ENCODE data around the gene RNASE7. TPM values are rescaled to one million over a fixed set of nuclear protein-coding genes. Genes with fewer than 3 reads are reported as not detected.
A peak's percentile ranks its signal among the peaks of the same experiment; 100 is the strongest.

RNASE7 gene
- total RNA-seq, 1 donor from 2014 or later = 22.1 TPM

DNA sequence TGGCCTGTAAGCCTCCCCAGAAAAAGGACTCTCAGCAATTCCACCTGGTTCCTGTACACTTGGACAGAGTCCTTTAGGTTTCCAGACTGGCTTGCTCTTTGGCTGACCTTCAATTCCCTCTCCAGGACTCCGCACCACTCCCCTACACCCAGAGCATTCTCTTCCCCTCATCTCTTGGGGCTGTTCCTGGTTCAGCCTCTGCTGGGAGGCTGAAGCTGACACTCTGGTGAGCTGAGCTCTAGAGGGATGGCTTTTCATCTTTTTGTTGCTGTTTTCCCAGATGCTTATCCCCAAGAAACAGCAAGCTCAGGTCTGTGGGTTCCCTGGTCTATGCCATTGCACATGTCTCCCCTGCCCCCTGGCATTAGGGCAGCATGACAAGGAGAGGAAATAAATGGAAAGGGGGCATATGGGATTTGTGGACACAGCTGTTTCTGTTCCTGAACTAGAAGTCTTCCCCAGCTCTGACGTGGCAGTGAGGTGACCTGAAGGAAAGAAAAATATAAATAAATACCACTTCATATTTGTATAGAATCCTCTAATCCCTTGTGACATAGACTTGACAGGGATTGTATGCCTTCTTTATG, 1.3 kb downstream of the RNASE7 start:
- no peak for DNase-seq (ENCODE audit: low spot score)

GRCh38 chr14:21043974-21044618, 1.9 kb downstream of the RNASE7 start:
- DNase-seq (ENCODE audit: low spot score) = no peak

- no peak for DNase-seq (ENCODE audit: low spot score)
Observed at GRCh38 chr14:21047378-21047781, 5.2 kb downstream of the RNASE7 start.

GRCh38 chr14:21048638-21049037, 6.5 kb downstream of the RNASE7 start:
- no peak for DNase-seq (ENCODE audit: low spot score)

- no peak for DNase-seq (ENCODE audit: low spot score)
Observed at GRCh38 chr14:21049271-21049673, 7.1 kb downstream of the RNASE7 start.

DNA sequence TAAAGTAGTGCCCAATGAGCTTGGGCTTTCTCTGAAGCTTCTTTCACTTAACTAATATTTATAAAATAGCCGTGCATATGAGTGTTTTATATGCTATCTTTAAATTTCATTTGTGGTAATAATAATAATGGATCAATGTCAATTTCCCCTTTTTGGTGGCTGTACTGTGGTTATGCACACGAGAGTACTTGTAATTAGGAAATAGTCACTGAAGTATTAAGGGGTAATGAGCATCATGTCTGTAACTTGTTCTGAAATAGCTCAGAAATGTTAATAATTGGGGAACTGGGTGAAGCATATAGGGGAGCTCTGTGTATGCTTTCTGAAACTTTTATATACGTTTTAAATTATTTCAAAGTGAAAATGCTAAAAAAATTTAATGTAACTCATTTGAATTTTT, 8.4 kb downstream of the RNASE7 start:
- no peak for DNase-seq (ENCODE audit: low spot score)

DNA sequence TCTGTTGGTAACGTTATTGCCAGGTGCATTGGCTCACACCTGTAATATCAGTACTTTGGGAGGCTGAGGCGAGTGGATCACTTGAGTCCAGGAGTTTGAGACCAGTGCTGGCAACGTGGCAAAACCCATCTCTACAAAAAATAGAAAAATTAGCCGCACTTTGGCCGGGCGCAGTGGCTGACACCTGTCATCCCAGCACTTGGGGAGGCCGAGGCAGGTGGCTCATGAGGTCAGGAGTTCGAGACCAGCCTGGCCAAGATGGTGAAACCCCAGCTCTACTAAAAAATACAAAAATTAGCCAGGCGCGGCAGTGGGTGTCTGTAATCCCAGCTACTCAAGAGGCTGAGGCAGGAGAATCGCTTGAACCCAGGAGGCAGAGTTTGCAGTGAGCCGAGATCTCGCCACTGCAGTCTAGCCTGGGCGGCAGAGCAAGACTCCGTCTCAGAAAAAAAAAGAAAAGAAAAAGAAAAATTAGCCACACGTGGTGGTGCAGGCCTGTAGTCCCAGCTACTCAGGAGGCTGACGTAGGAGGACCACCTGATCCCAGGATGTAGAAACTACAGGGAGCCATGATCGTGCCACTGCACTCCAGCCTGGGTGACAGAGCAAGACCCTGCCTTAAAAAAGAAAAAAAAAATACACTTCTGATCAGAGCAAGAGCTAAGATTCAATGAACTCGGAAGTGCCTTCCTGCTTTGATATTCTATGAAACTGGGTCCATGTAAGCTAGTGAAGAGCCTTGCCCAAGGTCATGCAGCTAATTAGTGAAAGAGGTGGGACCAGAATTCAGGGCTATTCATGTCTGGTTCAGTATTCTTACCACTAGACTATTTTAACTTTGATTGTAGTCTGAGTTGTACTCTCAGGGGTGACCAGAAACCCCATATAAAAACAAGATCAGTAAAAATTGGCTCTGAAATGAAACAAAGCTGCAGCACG, 11.3 kb downstream of the RNASE7 start:
- DNase-seq (ENCODE audit: low spot score) = no peak

- DNase-seq (ENCODE audit: low spot score) = peak; percentile 84
Observed at GRCh38 chr14:21054123-21054767, 12.1 kb downstream of the RNASE7 start.

DNA sequence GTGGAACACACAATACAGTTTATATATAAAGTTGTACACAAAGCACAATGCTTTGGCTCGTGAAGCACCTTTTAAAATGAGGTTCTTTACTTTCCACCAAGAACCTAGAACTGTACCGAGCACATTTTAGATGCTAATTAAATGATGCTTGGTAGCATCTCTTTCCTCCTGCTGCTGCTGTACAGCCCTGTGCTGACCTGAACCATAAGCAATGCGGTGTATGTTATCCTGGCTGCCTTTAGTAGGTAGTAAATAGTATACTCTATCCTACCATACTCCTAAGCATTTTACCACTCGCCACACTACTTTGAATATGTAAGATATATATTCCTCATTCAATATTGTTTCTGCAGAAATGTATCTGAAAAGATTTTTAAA, 12.6 kb downstream of the RNASE7 start:
- DNase-seq (ENCODE audit: low spot score) = no peak

GRCh38 chr14:21055432-21056117, 13.4 kb downstream of the RNASE7 start:
- DNase-seq (ENCODE audit: low spot score) = peak; percentile 81

GRCh38 chr14:21056520-21057163, 14.5 kb downstream of the RNASE7 start:
- DNase-seq (ENCODE audit: low spot score) = peak; percentile 79

DNA sequence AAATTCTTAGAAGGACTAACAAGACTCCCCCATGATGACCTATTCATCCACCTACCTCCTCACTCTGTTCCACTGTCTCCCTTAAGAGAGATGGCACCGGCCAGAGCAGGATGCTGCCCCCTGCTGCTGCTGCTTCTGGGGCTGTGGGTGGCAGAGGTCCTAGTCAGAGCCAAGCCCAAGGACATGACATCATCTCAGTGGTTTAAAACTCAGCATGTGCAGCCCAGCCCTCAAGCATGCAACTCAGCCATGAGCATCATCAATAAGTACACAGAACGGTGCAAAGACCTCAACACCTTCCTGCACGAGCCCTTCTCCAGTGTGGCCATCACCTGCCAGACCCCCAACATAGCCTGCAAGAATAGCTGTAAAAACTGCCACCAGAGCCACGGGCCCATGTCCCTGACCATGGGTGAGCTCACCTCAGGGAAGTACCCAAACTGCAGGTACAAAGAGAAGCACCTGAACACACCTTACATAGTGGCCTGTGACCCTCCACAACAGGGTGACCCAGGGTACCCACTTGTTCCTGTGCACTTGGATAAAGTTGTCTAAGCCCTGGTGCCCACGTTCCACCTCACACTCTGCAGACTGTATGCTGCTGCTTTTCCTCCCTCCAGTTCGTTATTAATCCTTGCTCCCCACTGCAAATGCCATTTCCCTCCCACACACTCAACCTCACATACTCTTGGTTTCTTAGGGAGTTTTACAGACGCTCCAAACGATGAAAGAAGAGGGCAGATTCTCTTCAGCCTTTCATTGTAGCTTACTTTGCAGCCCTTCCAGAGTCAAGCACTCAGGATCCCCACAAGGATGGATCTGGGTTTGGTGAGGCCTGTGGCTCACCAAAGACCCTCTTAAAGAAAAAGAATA, 15.9 kb downstream of the RNASE7 start, which contains the start of gene RNASE8:
Gene RNASE8, plus strand, starts transcription at position 20 of the 873 bp plus-strand sequence. Its CDS starts 71 bp downstream, at position 91.
- no peak for DNase-seq (ENCODE audit: low spot score)

- DNase-seq (ENCODE audit: low spot score) = no peak
Observed at GRCh38 chr14:21058903-21059302, 16.7 kb downstream of the RNASE7 start.

GRCh38 chr14:21059842-21060613, 17.9 kb downstream of the RNASE7 start:
- no peak for DNase-seq (ENCODE audit: low spot score)

GRCh38 chr14:21060614-21061346, 18.6 kb downstream of the RNASE7 start:
- DNase-seq (ENCODE audit: low spot score) = no peak

GRCh38 chr14:21061347-21061668, 19.1 kb downstream of the RNASE7 start:
- DNase-seq (ENCODE audit: low spot score) = no peak

GRCh38 chr14:21063479-21063878, 21.3 kb downstream of the RNASE7 start:
- no peak for DNase-seq (ENCODE audit: low spot score)

DNA sequence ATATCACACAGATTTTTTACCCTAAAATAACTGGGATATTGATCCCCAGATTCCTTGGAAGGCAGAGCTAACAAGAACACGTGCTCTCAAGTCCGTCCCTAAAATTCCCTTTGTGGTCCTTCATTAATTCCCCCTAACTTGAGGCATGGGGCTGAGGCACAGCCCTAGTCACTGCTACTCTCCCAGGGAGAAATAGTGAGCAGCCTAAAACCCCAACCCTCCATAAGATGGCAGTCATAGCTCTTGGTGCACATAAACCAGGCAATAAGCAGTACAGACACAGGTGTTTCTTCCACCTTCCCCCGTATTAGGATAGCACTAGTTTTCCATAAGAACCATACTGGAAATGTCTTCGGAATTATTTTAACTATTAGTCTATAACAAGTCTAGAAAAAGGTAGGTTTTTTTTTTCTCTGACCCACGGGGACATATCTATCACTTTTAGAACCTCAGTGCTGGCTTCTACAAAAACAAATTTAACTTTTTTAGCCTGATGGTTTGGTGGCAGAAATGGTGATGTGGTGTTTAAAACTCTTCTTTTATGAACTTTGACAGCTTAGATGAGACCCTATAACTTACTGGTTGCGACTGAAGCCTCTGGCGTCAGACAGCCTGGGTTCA, 24.8 kb downstream of the RNASE7 start:
- no peak for DNase-seq (ENCODE audit: low spot score)
